ENCODE results near the gene AP1B1. TPM values are rescaled to one million over a fixed set of nuclear protein-coding genes. Genes with fewer than 3 reads are reported as not detected.

Gene AP1B1
- total RNA-seq, 1 donor, result 65.6 TPM

- TF ChIP-seq CTCF (IDR thresholded peaks at IDR 0.05; ENCODE audit: insufficient read depth, low read depth, low read length), result no peak
- no peak overlapping the region for H3K4me3 ChIP-seq (ENCODE audit: low read depth, low read length)
- DNase-seq (ENCODE audit: low read depth), result no peak
Observed at GRCh38 chr22:29338398-29338797, 50.0 kb downstream of the AP1B1 start.

GRCh38 chr22:29337631-29338284 lies 50.6 kb downstream of the AP1B1 start:
- H3K4me3 ChIP-seq (ENCODE audit: low read depth, low read length), result no peak overlapping the region
- TF ChIP-seq CTCF (IDR thresholded peaks at IDR 0.05; ENCODE audit: insufficient read depth, low read depth, low read length), result no peak
- DNase-seq (ENCODE audit: low read depth), result no peak

GRCh38 chr22:29336751-29337490 lies 51.4 kb downstream of the AP1B1 start:
- DNase-seq (ENCODE audit: low read depth), result no peak
- no peak overlapping the region for H3K4me3 ChIP-seq (ENCODE audit: low read depth, low read length)
- TF ChIP-seq CTCF (IDR thresholded peaks at IDR 0.05; ENCODE audit: insufficient read depth, low read depth, low read length), result no peak

GRCh38 chr22:29335656-29336055 lies 52.7 kb downstream of the AP1B1 start:
- no peak for TF ChIP-seq CTCF (IDR thresholded peaks at IDR 0.05; ENCODE audit: insufficient read depth, low read depth, low read length)
- no peak overlapping the region for H3K4me3 ChIP-seq (ENCODE audit: low read depth, low read length)
- DNase-seq (ENCODE audit: low read depth), result no peak

GRCh38 chr22:29334696-29335344 lies 53.5 kb downstream of the AP1B1 start:
- no peak for TF ChIP-seq CTCF (IDR thresholded peaks at IDR 0.05; ENCODE audit: insufficient read depth, low read depth, low read length)
- no peak for DNase-seq (ENCODE audit: low read depth)
- H3K4me3 ChIP-seq (ENCODE audit: low read depth, low read length), result no peak overlapping the region

GRCh38 chr22:29334148-29334547 lies 54.2 kb downstream of the AP1B1 start:
- no peak for DNase-seq (ENCODE audit: low read depth)
- no peak overlapping the region for H3K4me3 ChIP-seq (ENCODE audit: low read depth, low read length)

More at GRCh38 chr22:29334148-29334547, 54.2 kb downstream of the AP1B1 start:
- no peak for TF ChIP-seq CTCF (IDR thresholded peaks at IDR 0.05; ENCODE audit: insufficient read depth, low read depth, low read length)
